NCI-H1105 treated with DMSO at 0.1 percent for 48 hours (cell line): ENCODE results near the gene LRCH4.
"Not testable (repeated sequence)": the region's sequence is repeated elsewhere in the genome, so short reads cannot be mapped to it uniquely, and the experiment has no call there.

Experiments used
- DNase-seq: peaks from one replicate; lab custom pipeline; 2025; lab: John Stamatoyannopoulos, UW

LRCH4 gene

GRCh38 chr7:100567751-100568175 is 18.2 kb downstream of the LRCH4 start:
- no peak for DNase-seq

- DNase-seq, result no peak
Observed at GRCh38 chr7:100567031-100567730, 18.7 kb downstream of the LRCH4 start.

GRCh38 chr7:100566018-100566531 is 19.9 kb downstream of the LRCH4 start:
- no peak for DNase-seq

- no peak for DNase-seq
Observed at GRCh38 chr7:100565133-100565571, 20.8 kb downstream of the LRCH4 start.

- DNase-seq, result not testable (repeated sequence)
Observed at GRCh38 chr7:100564405-100564804, 21.5 kb downstream of the LRCH4 start.

- DNase-seq, result no peak
Observed at GRCh38 chr7:100563809-100564400, 22.0 kb downstream of the LRCH4 start.

- no peak for DNase-seq
Observed at GRCh38 chr7:100563100-100563564, 22.8 kb downstream of the LRCH4 start.

- no peak for DNase-seq
Observed at GRCh38 chr7:100562195-100563099, 23.5 kb downstream of the LRCH4 start.

- DNase-seq, result no peak
Observed at GRCh38 chr7:100561491-100562194, 24.3 kb downstream of the LRCH4 start.

GRCh38 chr7:100559127-100559526 is 26.8 kb downstream of the LRCH4 start:
- DNase-seq, result no peak

GRCh38 chr7:100556541-100556940 is 29.4 kb downstream of the LRCH4 start:
- DNase-seq, result no peak

GRCh38 chr7:100555701-100556100 is 30.2 kb downstream of the LRCH4 start:
- DNase-seq, result no peak

GRCh38 chr7:100553032-100553431 is 32.9 kb downstream of the LRCH4 start:
- no peak for DNase-seq

- no peak for DNase-seq
Observed at GRCh38 chr7:100552532-100552931, 33.4 kb downstream of the LRCH4 start.

- DNase-seq, result not testable (repeated sequence)
Observed at GRCh38 chr7:100548446-100548845, 37.5 kb downstream of the LRCH4 start.

GRCh38 chr7:100547872-100548271 is 38.1 kb downstream of the LRCH4 start:
- no peak for DNase-seq

- DNase-seq, result no peak
Observed at GRCh38 chr7:100546926-100547800, 38.8 kb downstream of the LRCH4 start.

GRCh38 chr7:100546129-100546925 is 39.6 kb downstream of the LRCH4 start:
- no peak for DNase-seq

GRCh38 chr7:100545360-100546128 is 40.4 kb downstream of the LRCH4 start:
- no peak for DNase-seq
